Measurements from ENCODE around the gene C10orf143.

DNA sequence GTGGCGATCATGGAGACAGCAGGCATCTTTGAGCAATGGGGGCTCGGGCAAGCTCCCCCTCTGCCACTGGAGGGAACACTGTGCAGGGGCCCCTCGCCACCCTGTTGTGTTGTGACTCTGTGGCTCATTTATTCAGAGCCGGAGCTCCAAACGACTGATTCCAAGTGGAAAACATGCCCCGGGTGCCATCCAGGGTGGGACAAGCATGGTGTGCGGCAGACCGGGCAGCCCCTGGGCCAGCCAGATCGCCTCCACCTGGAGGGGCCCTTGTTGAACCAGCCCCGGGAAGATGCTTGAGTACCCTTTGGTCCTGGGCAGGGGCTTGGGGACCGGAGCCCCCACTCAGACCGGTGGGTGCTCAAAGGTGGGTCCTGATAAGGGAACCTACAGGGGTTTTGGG is 61.4 kb downstream of the C10orf143 start:
- TF ChIP-seq CTCF (IDR thresholded peaks at IDR 0.05) (no peak), POLR2A (IDR thresholded peaks at IDR 0.05) (no peak)
